Activated CD4-positive, alpha-beta memory T cell treated with anti-CD3 and anti-CD28 coated beads, Interleukin-2, amount 10 ng/mL, durations not matched to agents 7 days and 5 days (primary cell): ENCODE data around the gene NTN1. TPM values are rescaled to one million over a fixed set of nuclear protein-coding genes. Genes with fewer than 3 reads are reported as not detected.

Experiments used
- CTCF ChIA-PET: fragments of 350-600 bp; sonication (Branson Sonifier 250); formaldehyde crosslinking; loops from one replicate; lab custom pipeline; 2021; ENCODE audit warnings: antibody characterized with exemption, inconsistent platforms; lab: Charles Lee
- POLR2A ChIA-PET: fragments of 350-600 bp; sonication (Branson Sonifier 250); formaldehyde crosslinking; loops from one replicate; lab custom pipeline; 2021; ENCODE audit warnings: antibody characterized with exemption; lab: Charles Lee
- DNase-seq: peaks from one replicate; pipeline ENCODE4 v3.0.0-alpha.2; 2020
- H3K27ac Mint-ChIP-seq: one replicate; pipeline ENCODE4 v1.8.0; 2021; ENCODE audit warnings: mild to moderate bottlenecking, mixed read lengths
- H3K27me3 Mint-ChIP-seq: one replicate; pipeline ENCODE4 v1.8.0; 2021; ENCODE audit warnings: mixed read lengths
- H3K36me3 Mint-ChIP-seq: one replicate; pipeline ENCODE4 v1.8.0; 2021; ENCODE audit warnings: low read depth, mixed read lengths
- H3K4me1 Mint-ChIP-seq: one replicate; pipeline ENCODE4 v1.8.0; 2021; ENCODE audit warnings: mixed read lengths
- H3K4me3 Mint-ChIP-seq: one replicate; pipeline ENCODE4 v1.8.0; 2021; ENCODE audit warnings: mild to moderate bottlenecking, mixed read lengths
- H3K9me3 Mint-ChIP-seq: one replicate; pipeline ENCODE4 v1.8.0; 2021; ENCODE audit warnings: mixed read lengths
- total RNA-seq, 2 experiments: library from RNA; stranded (reverse); gene quantifications; one replicate each; pipeline ENCODE4 v1.2.3, GENCODE V29; 2021

Gene NTN1
- total RNA-seq, 2 experiments from 2014 or later, result not detected

DNA sequence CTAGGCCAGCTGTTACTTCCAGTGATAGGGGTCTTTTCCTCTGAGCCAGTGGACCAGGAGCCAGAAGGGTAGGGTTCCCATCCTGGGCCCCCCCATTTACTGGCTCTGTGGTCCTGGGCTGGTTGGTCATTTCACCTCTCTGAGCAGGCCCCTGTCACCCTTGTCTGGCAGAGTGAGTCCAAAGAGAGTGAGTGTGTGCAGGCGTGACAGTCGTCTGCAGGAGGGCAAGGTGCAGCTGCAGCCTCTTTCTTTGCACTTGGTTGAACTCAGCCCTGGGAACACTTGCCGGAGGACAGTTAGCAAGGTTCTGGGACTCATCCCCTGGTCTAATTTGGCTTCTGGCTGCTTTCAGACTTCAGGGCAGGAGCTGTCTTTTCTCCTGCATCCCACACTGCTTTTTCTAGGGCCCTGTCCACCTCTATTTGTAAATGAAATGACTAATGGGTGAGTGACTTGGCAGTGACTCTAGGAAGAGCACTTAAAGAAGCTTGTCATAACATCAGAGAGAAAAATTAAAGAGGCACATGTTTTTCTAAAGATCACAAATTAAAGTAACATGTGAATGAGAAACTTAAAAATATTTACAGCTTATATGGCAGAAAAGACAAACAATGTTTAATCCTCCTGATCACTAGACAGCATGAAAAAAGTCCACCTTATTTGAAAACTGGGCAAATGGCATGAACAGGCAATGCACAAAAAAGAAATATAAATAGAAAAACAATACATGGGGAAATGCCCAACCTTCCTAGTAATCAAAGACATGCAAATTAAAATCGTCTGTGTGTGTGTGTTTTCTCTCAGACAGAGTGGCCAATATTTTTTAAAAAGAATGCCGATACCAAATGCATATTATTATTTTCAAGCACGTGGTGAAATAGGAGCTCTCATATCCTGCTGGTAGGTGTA lies 137.5 kb downstream of the NTN1 start:
- Mint-ChIP-seq H3K27ac (no peak overlapping the region), H3K4me1 (no peaks in the 10 kb centered on the region), H3K27me3 (no peaks in the 10 kb centered on the region), H3K36me3 (no peaks in the 10 kb centered on the region), H3K9me3 (peaks cover 6% of the 10 kb centered on the region), H3K4me3 (no peak overlapping the region)
- DNase-seq, result no peak
- ChIA-PET POLR2A (no interaction called here), CTCF (no interaction called here)

DNA sequence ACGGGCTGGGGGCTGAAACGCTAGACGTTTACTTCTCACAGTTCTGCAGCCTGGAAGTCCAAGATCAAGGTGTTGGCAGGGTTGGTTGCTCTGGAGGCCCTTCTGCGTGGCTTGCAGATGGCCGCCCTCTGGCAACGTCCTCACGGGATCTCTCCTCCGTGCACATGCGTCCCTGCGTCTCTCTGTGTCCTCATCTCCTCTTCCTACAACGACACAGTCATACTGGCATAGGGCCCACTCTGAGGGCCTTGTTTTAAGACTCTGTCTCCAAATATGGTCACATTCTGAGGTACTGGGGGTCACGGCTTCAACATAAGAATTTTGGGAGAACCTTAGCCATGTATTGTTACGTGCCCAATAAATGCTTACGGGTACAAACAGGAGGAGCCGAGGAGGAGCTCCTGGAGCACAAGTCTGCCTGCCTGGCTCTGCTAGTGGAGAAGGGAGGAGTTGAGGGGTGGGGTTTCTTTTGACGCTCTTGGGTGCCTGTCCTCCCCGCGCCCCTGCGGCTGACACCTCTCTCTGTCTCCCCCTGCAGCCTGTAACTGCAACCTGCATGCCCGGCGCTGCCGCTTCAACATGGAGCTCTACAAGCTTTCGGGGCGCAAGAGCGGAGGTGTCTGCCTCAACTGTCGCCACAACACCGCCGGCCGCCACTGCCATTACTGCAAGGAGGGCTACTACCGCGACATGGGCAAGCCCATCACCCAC lies 141.1 kb downstream of the NTN1 start:
- DNase-seq, result no peak
- H3K9me3 Mint-ChIP-seq, result peaks cover 6% of the 10 kb centered on the region
- H3K4me3 Mint-ChIP-seq, result no peak overlapping the region
- ChIA-PET POLR2A (no interaction called here), CTCF (no interaction called here)
- H3K36me3 Mint-ChIP-seq, result no peaks in the 10 kb centered on the region
- H3K27ac Mint-ChIP-seq, result no peak overlapping the region
- H3K27me3 Mint-ChIP-seq, result no peaks in the 10 kb centered on the region
- no peaks in the 10 kb centered on the region for H3K4me1 Mint-ChIP-seq

DNA sequence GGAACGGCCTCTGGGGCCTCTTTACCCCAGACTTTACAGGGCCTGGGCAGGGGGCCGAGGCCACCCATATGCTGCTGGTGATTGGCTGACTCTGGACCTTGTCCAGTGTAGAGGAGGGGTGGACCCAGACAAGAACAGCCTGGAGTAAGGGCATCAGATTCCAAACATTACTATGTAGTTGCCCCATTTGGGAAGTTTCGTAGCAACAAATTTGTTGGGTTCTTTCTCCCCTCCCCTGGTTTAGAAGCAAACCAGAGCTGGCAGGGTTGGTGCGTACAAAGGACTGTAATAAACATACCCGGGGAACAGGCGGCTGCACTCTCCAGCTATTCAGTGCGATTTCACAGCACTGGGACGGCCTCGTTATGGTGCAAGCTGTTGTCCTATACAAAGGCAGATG lies 145.5 kb downstream of the NTN1 start:
- DNase-seq, result no peak
- H3K27ac Mint-ChIP-seq, result no peak overlapping the region
- peaks cover 2% of the 10 kb centered on the region for H3K27me3 Mint-ChIP-seq
- ChIA-PET CTCF (no interaction called here), POLR2A (no interaction called here)
- H3K4me1 Mint-ChIP-seq, result no peaks in the 10 kb centered on the region
- no peaks in the 10 kb centered on the region for H3K9me3 Mint-ChIP-seq
- no peak overlapping the region for H3K4me3 Mint-ChIP-seq
- no peaks in the 10 kb centered on the region for H3K36me3 Mint-ChIP-seq

GRCh38 chr17:9167379-9167778 lies 146.1 kb downstream of the NTN1 start:
- Mint-ChIP-seq H3K27me3 (peaks cover 2% of the 10 kb centered on the region), H3K4me1 (no peaks in the 10 kb centered on the region), H3K4me3 (no peak overlapping the region), H3K9me3 (no peaks in the 10 kb centered on the region), H3K36me3 (no peaks in the 10 kb centered on the region), H3K27ac (no peak overlapping the region)
- DNase-seq, result no peak
- POLR2A ChIA-PET, result no interaction called here
- CTCF ChIA-PET, result no interaction called here

GRCh38 chr17:9169116-9169515 lies 147.8 kb downstream of the NTN1 start:
- Mint-ChIP-seq H3K36me3 (no peaks in the 10 kb centered on the region), H3K27ac (no peak overlapping the region), H3K4me1 (no peaks in the 10 kb centered on the region), H3K27me3 (peaks cover 2% of the 10 kb centered on the region), H3K9me3 (no peaks in the 10 kb centered on the region), H3K4me3 (no peak overlapping the region)
- no peak for DNase-seq
- ChIA-PET CTCF (no interaction called here), POLR2A (no interaction called here)

GRCh38 chr17:9170336-9170735 lies 149.0 kb downstream of the NTN1 start:
- POLR2A ChIA-PET, result no interaction called here
- DNase-seq, result no peak
- H3K27me3 Mint-ChIP-seq, result peaks cover 2% of the 10 kb centered on the region
- no peak overlapping the region for H3K4me3 Mint-ChIP-seq
- H3K27ac Mint-ChIP-seq, result no peak overlapping the region
- CTCF ChIA-PET, result no interaction called here
- no peaks in the 10 kb centered on the region for H3K9me3 Mint-ChIP-seq
- H3K36me3 Mint-ChIP-seq, result no peaks in the 10 kb centered on the region
- H3K4me1 Mint-ChIP-seq, result no peaks in the 10 kb centered on the region

- ChIA-PET POLR2A (no interaction called here), CTCF (no interaction called here)
- Mint-ChIP-seq H3K4me1 (no peaks in the 10 kb centered on the region), H3K4me3 (no peak overlapping the region), H3K27ac (no peak overlapping the region), H3K36me3 (no peaks in the 10 kb centered on the region), H3K27me3 (peaks cover 2% of the 10 kb centered on the region), H3K9me3 (no peaks in the 10 kb centered on the region)
- no peak for DNase-seq
Measured at GRCh38 chr17:9170853-9171252, 149.5 kb downstream of the NTN1 start.

DNA sequence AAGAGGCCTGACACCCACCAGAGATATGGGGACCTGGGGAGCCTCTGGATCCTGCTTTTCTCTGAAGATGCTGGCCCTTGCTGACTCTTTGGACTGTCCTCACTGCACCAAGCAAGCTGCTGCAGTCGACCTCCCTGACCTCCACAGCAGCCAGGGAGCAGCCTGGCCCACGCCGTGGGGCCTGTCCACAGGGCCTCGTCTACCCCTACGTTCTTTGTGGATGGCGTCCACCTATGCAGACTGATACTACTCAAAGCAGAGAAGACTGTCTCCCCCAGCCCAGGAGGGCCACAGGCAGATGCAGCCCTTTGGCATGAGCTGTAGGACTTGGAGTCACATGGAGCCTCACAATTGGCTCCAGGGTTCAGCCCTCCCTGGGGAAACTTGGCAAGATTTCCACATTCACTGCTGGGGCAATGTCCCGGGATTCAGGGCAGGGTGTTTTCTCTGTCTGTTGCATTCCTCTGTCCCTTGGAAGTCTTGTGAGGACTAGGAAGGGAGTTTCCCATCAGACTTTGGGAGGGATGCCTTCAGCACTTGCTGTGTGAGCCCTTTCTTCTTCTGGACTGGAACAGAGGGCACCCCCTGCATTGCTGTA lies 152.2 kb downstream of the NTN1 start:
- Mint-ChIP-seq H3K27ac (no peak overlapping the region), H3K4me3 (no peak overlapping the region), H3K4me1 (no peaks in the 10 kb centered on the region), H3K9me3 (no peaks in the 10 kb centered on the region), H3K27me3 (peaks cover 2% of the 10 kb centered on the region), H3K36me3 (no peaks in the 10 kb centered on the region)
- DNase-seq, result no peak
- CTCF ChIA-PET, result no interaction called here
- POLR2A ChIA-PET, result no interaction called here

DNA sequence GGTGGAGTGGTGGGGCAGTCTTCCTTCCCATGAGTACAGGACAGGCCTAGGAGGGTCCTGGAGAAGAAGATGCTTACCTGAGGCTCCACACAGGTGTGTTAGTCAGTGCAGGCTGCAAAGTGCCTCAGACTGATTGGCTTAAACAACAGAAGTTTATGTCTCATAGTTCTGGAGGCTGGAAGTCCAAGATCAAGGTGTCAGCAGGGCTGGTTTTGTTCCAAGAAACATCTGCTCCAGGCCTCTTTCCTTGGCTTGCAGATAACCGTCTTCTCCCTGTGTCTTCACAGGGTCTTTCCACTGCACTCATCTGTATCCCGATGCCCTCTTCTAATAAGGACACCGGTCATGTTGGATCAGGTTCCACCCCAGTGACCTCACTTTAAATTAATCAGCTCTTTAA lies 153.0 kb downstream of the NTN1 start:
- peaks cover 2% of the 10 kb centered on the region for H3K27me3 Mint-ChIP-seq
- CTCF ChIA-PET, result no interaction called here
- POLR2A ChIA-PET, result no interaction called here

DNA sequence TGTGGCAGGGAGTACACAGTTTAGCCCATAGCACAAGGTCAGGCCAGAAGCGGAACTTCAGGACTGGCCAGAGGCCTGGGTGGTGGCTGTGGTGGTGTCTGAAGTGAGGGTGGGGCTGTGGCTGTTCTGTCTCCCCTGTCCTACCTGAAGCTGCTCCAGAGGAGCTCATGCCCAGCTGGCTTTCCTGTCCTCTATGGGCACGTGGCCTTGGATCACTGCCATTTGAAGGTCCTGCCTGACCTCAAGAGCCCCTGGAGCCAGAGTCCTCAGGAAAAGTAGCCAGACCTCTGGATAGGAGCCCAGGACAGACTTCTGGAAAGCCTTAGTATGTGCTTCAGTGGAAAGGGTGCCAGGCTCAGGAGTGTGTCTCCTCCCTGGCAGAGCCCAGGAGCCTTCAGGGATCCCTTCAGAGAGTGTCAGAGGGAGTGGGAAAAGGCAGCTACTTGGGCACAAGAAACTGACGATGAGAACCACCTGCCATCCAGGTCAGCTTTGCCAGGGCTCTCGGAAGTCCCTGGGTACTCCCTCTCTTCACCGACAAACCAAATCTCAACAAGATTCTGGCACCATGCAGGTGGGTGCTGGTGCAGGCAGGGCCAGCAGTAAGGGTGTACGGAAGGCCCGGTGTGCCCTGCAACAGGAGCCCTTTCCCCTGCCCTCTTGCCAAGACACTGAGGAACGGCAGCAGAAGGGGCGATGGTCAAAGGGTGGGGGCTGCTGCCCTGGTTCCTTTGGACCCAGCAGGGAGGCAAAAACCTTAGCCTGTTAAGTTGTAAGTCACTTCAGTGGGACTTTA lies 153.7 kb downstream of the NTN1 start:
- ChIA-PET POLR2A (no interaction called here), CTCF (no interaction called here)
- no peak for DNase-seq
- Mint-ChIP-seq H3K36me3 (no peaks in the 10 kb centered on the region), H3K9me3 (no peaks in the 10 kb centered on the region), H3K27ac (no peak overlapping the region), H3K27me3 (peaks cover 2% of the 10 kb centered on the region), H3K4me3 (no peak overlapping the region), H3K4me1 (no peaks in the 10 kb centered on the region)

More for the DNA sequence above, 153.0 kb downstream of the NTN1 start:
- Mint-ChIP-seq H3K4me3 (no peak overlapping the region), H3K4me1 (no peaks in the 10 kb centered on the region), H3K27ac (no peak overlapping the region), H3K9me3 (no peaks in the 10 kb centered on the region), H3K36me3 (no peaks in the 10 kb centered on the region)
- DNase-seq, result no peak

DNA sequence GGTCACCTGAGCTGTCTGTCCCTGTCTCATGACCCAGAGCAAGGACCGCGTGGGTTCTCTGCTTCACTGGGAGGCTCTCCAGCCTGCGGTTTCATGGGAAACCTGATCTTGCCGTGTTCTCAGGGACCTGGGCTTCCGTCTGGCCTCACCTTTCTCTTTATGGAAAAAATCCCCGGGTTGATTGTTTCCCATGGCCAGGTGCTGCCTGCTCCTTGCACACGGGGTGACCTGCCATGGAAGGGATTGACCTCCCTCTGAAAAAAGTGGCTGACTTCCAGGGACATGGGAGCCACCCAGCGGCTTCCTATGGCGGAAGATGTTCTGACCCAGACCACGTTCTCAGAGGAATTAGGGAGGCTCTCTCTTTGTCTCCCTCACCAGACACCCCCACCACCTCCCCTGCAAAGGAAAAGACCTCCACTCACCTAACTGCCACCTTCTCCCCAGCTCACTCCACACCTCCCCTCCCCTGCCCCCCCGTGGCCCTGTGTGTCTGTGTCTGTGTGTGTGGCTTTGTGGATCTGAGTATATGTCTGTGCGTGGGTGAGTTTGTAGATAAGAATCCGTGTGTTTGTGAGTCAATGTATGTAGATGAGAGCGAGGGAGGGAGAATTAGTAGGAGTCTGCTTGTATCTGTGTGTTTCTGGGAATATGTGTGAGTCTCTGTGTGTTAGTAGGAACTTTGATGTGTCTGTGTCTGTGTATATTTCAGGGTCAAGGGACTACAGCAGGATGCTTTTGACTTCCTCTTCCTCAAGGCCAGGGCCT lies 154.6 kb downstream of the NTN1 start:
- H3K4me1 Mint-ChIP-seq, result no peaks in the 10 kb centered on the region
- H3K9me3 Mint-ChIP-seq, result no peaks in the 10 kb centered on the region
- H3K4me3 Mint-ChIP-seq, result no peak overlapping the region
- no peak for DNase-seq
- H3K27ac Mint-ChIP-seq, result no peak overlapping the region
- H3K27me3 Mint-ChIP-seq, result peaks cover 2% of the 10 kb centered on the region
- H3K36me3 Mint-ChIP-seq, result no peaks in the 10 kb centered on the region
- POLR2A ChIA-PET, result no interaction called here
- CTCF ChIA-PET, result no interaction called here

DNA sequence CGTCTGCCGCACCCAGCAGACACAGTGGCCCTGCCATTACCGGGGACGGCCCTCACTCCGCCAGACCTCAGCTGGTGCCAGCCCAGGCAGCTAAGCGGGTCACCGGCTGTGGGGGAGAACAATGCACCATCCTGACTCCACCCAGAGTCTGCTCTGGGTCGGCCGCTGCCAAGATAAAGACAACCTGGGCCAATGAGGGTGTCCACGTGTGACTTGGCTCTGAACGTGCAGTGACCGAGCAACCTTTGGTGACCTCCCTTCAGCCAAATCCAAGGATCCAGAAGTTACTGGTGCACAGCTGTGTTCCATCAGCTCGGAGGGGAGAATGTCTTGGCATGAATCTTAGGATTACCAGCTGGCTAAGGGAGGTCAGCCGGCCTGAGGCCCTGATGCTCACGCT lies 155.9 kb downstream of the NTN1 start:
- no peak overlapping the region for H3K27ac Mint-ChIP-seq
- no peaks in the 10 kb centered on the region for H3K36me3 Mint-ChIP-seq
- H3K9me3 Mint-ChIP-seq, result no peaks in the 10 kb centered on the region
- CTCF ChIA-PET, result no interaction called here
- H3K4me3 Mint-ChIP-seq, result no peak overlapping the region
- POLR2A ChIA-PET, result no interaction called here
- no peaks in the 10 kb centered on the region for H3K27me3 Mint-ChIP-seq
- H3K4me1 Mint-ChIP-seq, result no peaks in the 10 kb centered on the region
- no peak for DNase-seq
